Spinal cord (tissue), 10 donors: ENCODE measurements around the gene LMAN2. TPM values are rescaled to one million over a fixed set of nuclear protein-coding genes. Genes with fewer than 3 reads are reported as not detected.
"Not testable (repeated sequence)": the region's sequence is repeated elsewhere in the genome, so short reads cannot be mapped to it uniquely, and the experiment has no call there.

ENCODE experiments used
- DNase-seq, 6 donors: peaks; one replicate each; pipeline versions ENCODE4 v3.0.0 to v3.0.0-alpha.2; 2013 to 2015; ENCODE audit warnings: low spot score in 6 of 6, low read depth in 4 of 6
- H3K27ac ChIP-seq: one replicate; pipeline ENCODE4 v1.5.1; 2013; ENCODE audit warnings: low read depth, low read length, control low read depth
- H3K27me3 ChIP-seq: one replicate; pipeline ENCODE4 v1.6.1; 2013; ENCODE audit warnings: low read length; ENCODE audit not compliant: control insufficient read depth, insufficient read depth
- H3K36me3 ChIP-seq: one replicate; pipeline ENCODE4 v1.6.1; 2013; ENCODE audit warnings: low read length; ENCODE audit not compliant: control insufficient read depth, insufficient read depth
- H3K4me1 ChIP-seq: one replicate; pipeline ENCODE4 v1.6.1; 2013; ENCODE audit warnings: low read length; ENCODE audit not compliant: control insufficient read depth, insufficient read depth
- H3K4me3 ChIP-seq: one replicate; pipeline ENCODE4 v1.5.1; 2013; ENCODE audit warnings: low read depth, low read length, control low read depth
- H3K9me3 ChIP-seq: one replicate; pipeline ENCODE4 v1.6.1; 2013; ENCODE audit warnings: low read length; ENCODE audit not compliant: control insufficient read depth, insufficient read depth
- WGBS: methylation state at CpG from one replicate; pipeline ENCODE4 v1.1.5; 2013; ENCODE audit warnings: missing lambda C conversion rate; ENCODE audit not compliant: insufficient coverage; 5-methylcytosine and 5-hydroxymethylcytosine counted together
- polyA plus RNA-seq, 2 donors: library from polyadenylated mRNA; unstranded; fragments of 120-200 nt; gene quantifications; one replicate each; pipeline ENCODE4 v1.2.1, GENCODE V29; 2013; ENCODE audit not compliant: insufficient read length in 2 of 2
- total RNA-seq, 2 donors: library from RNA; depleted of rRNA in 1 of 2; stranded (reverse); fragments of 120-200 nt in 1 of 2; fragments of >200 nt in 1 of 2; gene quantifications; one replicate each; pipeline versions ENCODE4 v1.2.3 to v1.2.4, GENCODE V29; 2013 to 2014
- donor health status: healthy.

Gene LMAN2
- total and polyA plus RNA-seq, 4 donors = 90.3 to 152 (median 96.4) TPM

DNA sequence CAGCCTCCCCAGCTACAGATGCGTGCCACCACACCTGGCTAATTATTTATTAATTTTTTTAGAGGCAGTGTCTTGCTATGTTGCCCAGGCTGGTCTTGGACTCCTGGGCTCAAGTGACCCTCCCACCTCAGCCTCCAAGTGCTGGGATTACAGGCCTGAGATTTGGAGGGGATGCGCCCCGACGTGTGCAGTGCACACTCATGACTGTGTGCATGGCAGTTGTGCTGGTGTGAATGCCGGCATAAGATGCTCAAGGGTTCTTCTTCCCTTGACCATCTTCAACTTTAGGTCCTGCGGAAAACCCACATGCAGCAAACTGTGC is 29.3 kb upstream of the LMAN2 start:
- H3K36me3 ChIP-seq = no peaks in the 10 kb centered on the region
- H3K9me3 ChIP-seq = no peaks in the 10 kb centered on the region
- WGBS = 88% methylated on average over 5 of the region's 6 CpGs
- H3K4me1 ChIP-seq = peaks cover 9% of the 10 kb centered on the region
- no peaks in the 10 kb centered on the region for H3K27me3 ChIP-seq
- H3K27ac ChIP-seq = no peak overlapping the region
- no peak for DNase-seq
- no peak overlapping the region for H3K4me3 ChIP-seq

DNA sequence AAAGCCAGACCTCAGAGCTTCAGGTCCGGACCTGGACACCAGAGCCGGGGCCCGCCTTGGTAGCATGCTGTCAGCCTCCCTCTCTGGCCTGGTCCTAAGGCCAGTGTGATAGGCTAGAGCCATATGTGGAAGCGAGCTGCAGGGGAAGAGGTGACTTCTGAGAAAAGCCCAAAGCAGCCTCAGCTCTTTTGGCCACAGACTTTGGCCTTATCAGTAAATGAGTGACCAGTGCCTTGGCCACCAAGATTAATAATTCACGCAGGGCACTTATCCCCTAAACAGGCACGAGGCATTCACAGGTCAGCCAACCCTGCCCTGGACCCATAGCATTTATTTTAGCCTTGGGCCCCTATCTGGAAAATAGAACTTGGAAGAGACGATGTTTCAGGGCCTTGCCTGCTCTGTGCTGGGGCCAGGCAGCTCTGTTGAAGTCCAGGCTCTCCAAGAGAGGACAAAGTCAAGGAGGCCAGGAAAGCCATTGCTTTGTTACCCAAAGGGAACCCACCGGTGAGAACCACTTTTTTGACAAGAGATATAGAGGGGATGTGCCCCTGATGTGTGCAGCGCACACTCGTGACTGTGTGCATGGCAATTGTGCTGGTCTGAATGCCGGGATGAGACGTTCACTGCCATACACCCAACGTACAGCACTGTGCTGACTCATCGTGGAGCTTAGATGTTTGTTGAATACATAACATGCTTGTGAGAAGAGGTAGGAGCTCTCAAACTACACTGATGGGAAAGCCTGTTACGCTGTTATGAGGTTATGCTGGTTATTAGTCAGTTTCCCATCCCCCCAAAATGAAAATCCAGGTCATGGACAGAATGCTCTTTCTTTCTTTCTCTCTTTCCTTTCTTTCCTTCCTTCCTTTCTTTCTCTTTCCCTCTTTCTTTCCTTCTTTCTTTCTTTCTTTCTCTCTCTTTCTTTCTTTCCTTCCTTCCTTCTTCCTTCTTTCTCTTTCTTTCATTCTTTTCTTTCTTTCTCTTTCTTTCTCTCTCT is 27.7 kb upstream of the LMAN2 start:
- no peak overlapping the region for H3K4me3 ChIP-seq
- WGBS = 90% methylated on average over 10 of the region's 15 CpGs
- DNase-seq = no peak
- no peaks in the 10 kb centered on the region for H3K36me3 ChIP-seq
- H3K9me3 ChIP-seq = no peaks in the 10 kb centered on the region
- H3K4me1 ChIP-seq = peaks cover 9% of the 10 kb centered on the region
- H3K27ac ChIP-seq = no peak overlapping the region
- H3K27me3 ChIP-seq = no peaks in the 10 kb centered on the region

DNA sequence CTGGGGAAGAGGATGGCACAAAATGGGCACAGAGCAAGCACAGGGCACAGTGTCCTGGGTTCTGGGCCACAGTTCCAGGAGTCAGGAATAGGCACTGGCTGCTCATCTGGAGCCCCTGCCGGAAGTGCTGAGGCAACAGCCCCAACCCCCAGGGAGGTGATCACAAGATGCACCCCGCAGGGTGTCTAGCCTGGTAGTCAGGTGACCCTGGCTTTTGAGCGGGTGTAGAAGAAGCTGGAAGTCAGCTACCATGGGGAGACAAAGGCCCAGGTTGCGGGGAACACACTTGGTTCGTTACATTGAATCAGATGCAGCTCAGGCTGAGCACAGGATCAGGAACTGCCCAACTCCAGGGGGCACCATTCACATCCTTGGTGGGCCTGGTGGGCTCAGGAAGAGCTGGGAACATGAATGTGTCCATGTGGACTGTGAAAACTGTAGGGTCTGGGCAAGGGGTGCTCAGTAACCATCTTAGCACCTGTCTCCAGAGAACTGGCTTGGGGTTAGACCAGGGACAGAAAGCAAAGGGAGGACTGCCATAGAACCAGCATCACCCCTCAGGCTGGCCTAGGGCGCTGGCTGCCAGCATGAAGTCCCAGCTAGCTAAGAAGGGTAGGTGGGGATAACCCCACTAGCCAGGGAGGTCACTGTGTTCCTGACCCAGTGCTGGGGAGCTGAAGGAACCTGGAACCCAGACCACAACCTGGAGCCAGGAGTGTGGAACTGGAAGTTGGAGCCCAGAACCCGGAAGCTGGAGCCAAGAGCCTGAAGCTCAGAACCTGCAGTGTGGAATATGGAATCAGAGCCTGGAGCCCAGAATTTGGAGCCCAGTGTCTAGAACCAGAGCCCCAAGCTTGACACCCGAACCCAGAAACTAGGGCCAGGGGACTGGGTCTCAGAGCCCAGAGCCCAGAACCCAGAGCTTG is 26.6 kb upstream of the LMAN2 start:
- Histone ChIP-seq H3K4me3 (no peak overlapping the region), H3K36me3 (peaks cover 3% of the 10 kb centered on the region), H3K27me3 (no peaks in the 10 kb centered on the region), H3K4me1 (peaks cover 9% of the 10 kb centered on the region), H3K9me3 (no peaks in the 10 kb centered on the region), H3K27ac (no peak overlapping the region)
- 81% methylated on average over 8 of the region's 8 CpGs for WGBS
- no peak for DNase-seq

DNA sequence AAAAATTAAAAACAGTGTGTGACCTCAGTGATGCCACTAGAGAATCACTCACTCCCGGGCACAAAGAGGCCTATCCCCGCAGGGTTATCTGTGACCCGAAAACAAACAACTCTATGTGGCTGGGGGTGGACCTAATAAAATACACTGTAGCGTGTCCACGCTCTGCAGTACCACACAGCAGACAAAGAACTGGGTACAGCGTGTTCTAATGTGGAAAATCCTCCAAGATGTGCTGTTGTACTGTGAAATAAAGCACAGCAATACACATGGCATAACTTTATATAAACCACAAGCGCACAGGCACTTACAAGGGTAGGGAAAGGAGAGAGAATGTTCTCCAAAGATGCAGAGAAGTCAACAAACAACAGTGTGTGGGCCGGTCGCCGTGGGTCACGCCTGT is 24.6 kb upstream of the LMAN2 start:
- Histone ChIP-seq H3K4me3 (no peak overlapping the region), H3K4me1 (peaks cover 12% of the 10 kb centered on the region), H3K27me3 (peaks cover 2% of the 10 kb centered on the region), H3K36me3 (peaks cover 8% of the 10 kb centered on the region), H3K27ac (no peak overlapping the region), H3K9me3 (no peaks in the 10 kb centered on the region)
- WGBS = 100% methylated on average over 1 of the region's 11 CpGs
- DNase-seq = no peak

DNA sequence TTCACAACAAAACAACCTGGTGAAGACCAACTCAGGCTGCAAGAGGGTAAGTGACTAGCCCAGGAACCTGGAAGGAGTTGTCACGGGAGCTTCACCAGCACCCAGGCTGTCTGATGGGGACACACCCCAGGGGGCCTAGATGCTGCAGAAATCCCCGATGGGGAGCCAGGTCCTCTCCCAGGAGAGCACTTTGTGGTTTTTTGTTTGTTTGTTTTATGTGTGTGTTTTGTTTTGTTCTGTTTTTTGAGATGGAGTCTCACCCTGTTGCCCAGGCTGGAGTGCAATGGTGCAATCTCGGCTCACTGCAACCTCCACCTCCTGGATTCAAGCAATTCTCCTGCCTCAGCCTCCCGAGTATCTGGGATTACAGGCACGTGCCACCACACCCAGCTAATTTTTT is 24.0 kb upstream of the LMAN2 start:
- DNase-seq, H3K4me3 ChIP-seq, H3K27ac ChIP-seq, H3K9me3 ChIP-seq, H3K27me3 ChIP-seq, H3K36me3 ChIP-seq: not testable (repeated sequence)
- H3K4me1 ChIP-seq = peaks cover 16% of the 10 kb centered on the region
- WGBS = 94% methylated on average over 2 of the region's 5 CpGs

DNA sequence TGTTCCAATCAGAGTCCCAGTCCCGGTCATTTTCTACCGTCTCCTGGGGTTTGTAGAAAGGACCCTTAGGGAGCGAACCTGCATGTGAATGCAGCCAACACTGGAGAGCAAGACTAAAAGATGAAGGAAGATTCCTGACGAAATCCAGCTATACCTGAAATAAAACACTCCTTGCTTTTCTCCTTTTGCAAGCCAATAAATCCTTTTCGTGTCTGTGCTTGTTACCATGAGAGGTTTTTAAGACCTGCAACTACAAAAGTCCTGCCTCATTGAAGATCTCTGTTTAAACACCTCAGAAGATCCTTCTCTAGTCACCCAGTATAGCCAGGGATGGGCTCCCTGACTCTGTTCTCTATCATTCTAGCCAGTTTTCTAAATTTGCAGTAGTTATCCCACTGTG is 22.7 kb upstream of the LMAN2 start:
- peaks cover 18% of the 10 kb centered on the region for H3K4me1 ChIP-seq
- no peak overlapping the region for H3K4me3 ChIP-seq
- no peak overlapping the region for H3K27ac ChIP-seq
- peaks cover 6% of the 10 kb centered on the region for H3K27me3 ChIP-seq
- H3K36me3 ChIP-seq = peaks cover 8% of the 10 kb centered on the region
- DNase-seq = no peak
- no peaks in the 10 kb centered on the region for H3K9me3 ChIP-seq
- WGBS = 68% methylated on average over 5 of the region's 5 CpGs

DNA sequence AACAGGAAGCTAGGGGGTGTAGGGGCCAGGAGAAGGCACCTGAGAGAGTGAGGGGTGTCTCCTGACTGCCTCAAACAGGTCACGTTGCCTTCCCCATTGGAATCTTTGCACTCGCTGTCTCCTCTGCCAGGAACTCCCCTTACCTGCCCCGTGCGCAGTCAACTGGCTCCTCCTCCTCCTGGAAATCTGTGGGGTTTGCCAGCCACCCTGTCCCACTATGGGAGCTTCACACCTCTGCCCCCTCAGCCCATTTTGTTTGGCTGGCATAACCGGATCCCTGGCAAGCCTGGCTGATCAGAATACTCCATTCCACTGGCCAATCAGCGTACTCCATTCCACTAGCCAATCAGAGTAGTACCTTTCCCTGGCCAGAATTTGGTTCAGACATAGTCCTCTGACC is 22.3 kb upstream of the LMAN2 start:
- WGBS = 55% methylated on average over 6 of the region's 6 CpGs
- H3K27ac ChIP-seq = no peak overlapping the region
- no peak for DNase-seq

DNA sequence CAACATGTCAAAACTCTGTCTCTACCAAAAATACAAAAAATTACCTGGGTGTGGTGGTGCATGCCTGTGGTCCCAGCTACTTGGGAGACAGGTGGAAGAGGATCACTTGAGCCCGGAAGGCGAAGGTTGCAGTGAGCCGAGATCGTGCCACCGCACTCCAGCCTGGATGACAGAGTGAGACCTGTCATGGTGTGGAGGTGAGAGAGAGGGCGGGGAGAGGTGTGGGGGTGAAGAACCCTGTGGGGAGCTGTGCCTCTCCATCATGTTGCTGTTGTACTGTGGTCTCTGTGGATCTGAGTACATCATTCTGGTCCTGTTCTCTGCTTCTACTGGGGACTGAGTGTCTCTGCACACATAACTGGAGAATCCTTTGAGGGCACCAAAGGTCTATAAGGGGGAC is 21.4 kb upstream of the LMAN2 start:
- H3K36me3 ChIP-seq = peaks cover 8% of the 10 kb centered on the region
- WGBS = 91% methylated on average over 6 of the region's 6 CpGs
- H3K4me3 ChIP-seq = no peak overlapping the region
- H3K27ac ChIP-seq = no peak overlapping the region
- H3K9me3 ChIP-seq = no peaks in the 10 kb centered on the region
- no peak for DNase-seq
- H3K27me3 ChIP-seq = peaks cover 19% of the 10 kb centered on the region
- peaks cover 24% of the 10 kb centered on the region for H3K4me1 ChIP-seq

More for the DNA sequence above, 22.3 kb upstream of the LMAN2 start:
- peaks cover 10% of the 10 kb centered on the region for H3K27me3 ChIP-seq
- no peaks in the 10 kb centered on the region for H3K9me3 ChIP-seq
- H3K4me3 ChIP-seq = no peak overlapping the region
- peaks cover 8% of the 10 kb centered on the region for H3K36me3 ChIP-seq
- peaks cover 18% of the 10 kb centered on the region for H3K4me1 ChIP-seq

DNA sequence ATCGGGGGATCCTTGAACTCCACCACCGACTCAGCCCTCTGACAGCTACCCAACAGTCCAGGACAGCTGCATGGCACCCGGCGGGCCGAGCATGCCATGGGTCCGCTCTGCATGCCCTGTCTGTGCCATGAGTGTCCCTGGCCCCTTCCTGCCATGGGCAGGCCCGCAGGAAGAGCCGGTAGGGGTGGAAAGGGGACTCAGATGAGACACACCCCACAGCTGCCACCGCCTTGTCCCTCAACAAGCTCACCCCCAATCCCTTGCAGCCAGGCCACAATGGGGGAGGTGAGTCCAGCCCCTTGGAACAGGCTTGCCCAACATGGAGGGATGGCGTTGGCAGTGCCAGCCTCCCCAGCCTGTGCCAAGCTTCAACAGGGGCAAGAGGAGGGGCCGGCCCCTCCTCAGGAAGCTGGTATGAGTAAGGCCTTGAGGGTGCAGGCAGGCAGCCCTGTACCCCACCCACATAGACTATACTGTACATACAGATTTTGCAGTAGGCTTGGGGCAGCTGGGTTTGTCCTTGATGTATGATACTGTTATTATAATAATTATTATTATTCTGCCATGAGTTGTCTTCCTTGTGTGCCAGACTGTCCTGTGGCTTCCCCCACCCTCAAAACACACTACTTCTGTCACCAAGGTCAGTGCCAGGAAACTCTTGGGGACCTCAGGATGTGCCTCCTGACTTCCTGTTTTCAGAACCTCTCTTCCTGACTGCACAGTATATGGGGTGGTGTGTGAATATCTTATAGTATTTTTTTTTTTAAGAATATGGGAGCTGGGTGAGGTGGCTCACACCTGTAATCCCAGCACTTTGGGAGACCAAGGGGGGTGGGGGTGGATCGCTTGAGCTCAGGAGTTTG is 20.8 kb upstream of the LMAN2 start:
- WGBS = 95% methylated on average over 6 of the region's 12 CpGs
- H3K36me3 ChIP-seq = peaks cover 8% of the 10 kb centered on the region
- H3K4me1 ChIP-seq = peaks cover 31% of the 10 kb centered on the region
- H3K27me3 ChIP-seq = peaks cover 25% of the 10 kb centered on the region
- H3K27ac ChIP-seq = no peak overlapping the region
- no peaks in the 10 kb centered on the region for H3K9me3 ChIP-seq
- DNase-seq = no peak
- H3K4me3 ChIP-seq = no peak overlapping the region
